Endothelial cell of umbilical vein (primary cell): ENCODE data around the gene DCPS. TPM values are rescaled to one million over a fixed set of nuclear protein-coding genes. Genes with fewer than 3 reads are reported as not detected.

Experiments used
- BruUV-seq: library from RNA; stranded (reverse); fragments of 400-500 nt; replicated peaks from 2 replicates; lab custom pipeline; 2021; lab: Mats Ljungman, UMichigan
- CTCF ChIA-PET: fragments of 300-600, 350-600 bp; sonication (Branson Sonifier 250); formaldehyde crosslinking; loops from one replicate; lab custom pipeline; 2021; ENCODE audit warnings: antibody characterized with exemption, inconsistent platforms; lab: Charles Lee
- POLR2A ChIA-PET: fragments of 300-600, 350-600 bp; sonication (Branson Sonifier 250); formaldehyde crosslinking; loops from one replicate; lab custom pipeline; 2021; ENCODE audit warnings: antibody characterized with exemption, inconsistent platforms; lab: Charles Lee
- DNase-seq: peaks from one replicate; pipeline ENCODE4 v3.0.0-alpha.2; 2011; ENCODE audit warnings: low read depth, low spot score
- FAIRE-seq: peaks from 2 replicates; lab custom pipeline; 2011; peaks lifted over from hg19 to GRCh38; lab: Jason Lieb, UNC
- H2AFZ ChIP-seq: 2 replicates; pipeline ENCODE4 v1.6.0; 2012; ENCODE audit warnings: low read depth, low read length, control low read depth, inconsistent platforms
- H3K27ac ChIP-seq: 2 replicates; pipeline ENCODE4 v1.5.1; 2011; ENCODE audit warnings: low read depth, mild to moderate bottlenecking, control low read depth, low read length, moderate library complexity; ENCODE audit not compliant: insufficient read depth
- H3K27me3 ChIP-seq, 2 experiments: 2 replicates each; pipeline versions ENCODE4 v1.6.0 to v1.6.1; 2011; ENCODE audit warnings: low read length in 2 of 2, mixed read lengths in 1 of 2; ENCODE audit not compliant: control insufficient read depth in 2 of 2, insufficient read depth in 2 of 2
- H3K36me3 ChIP-seq, 2 experiments: 2 replicates in 1 of 2; 3 replicates in 1 of 2; pipeline ENCODE4 v1.5.1; 2011; ENCODE audit warnings: low read length in 2 of 2, mild to moderate bottlenecking in 1 of 2, moderate library complexity in 1 of 2; ENCODE audit not compliant: control insufficient read depth in 2 of 2, insufficient read depth in 2 of 2; ENCODE audit errors: extremely low read depth in 1 of 2
- H3K4me1 ChIP-seq: 3 replicates; pipeline ENCODE4 v1.5.1; 2011; ENCODE audit warnings: mild to moderate bottlenecking, low read length; ENCODE audit not compliant: control insufficient read depth, insufficient read depth; ENCODE audit errors: extremely low read depth
- H3K4me2 ChIP-seq: 2 replicates; pipeline ENCODE4 v1.6.1; 2011; ENCODE audit warnings: low read length, control low read depth, mixed read lengths; ENCODE audit not compliant: insufficient read depth
- H3K4me3 ChIP-seq, 3 experiments: fragments of 200-600 bp in 1 of 3; sonication (generic), shearing (Covaris generic) in 1 of 3; replicated peaks in 1 of 3; 2 replicates each; pipeline ENCODE4 v1.5.1; 2011 to 2016; ENCODE audit warnings: control low read depth in 3 of 3, low read length in 3 of 3, mild to moderate bottlenecking in 2 of 3, inconsistent platforms in 1 of 3, low read depth in 1 of 3, moderate library complexity in 1 of 3; ENCODE audit not compliant: insufficient read depth in 1 of 3
- H3K79me2 ChIP-seq: 2 replicates; pipeline ENCODE4 v1.6.0; 2012; ENCODE audit warnings: low read length, inconsistent platforms; ENCODE audit not compliant: control insufficient read depth, insufficient read depth
- H3K9ac ChIP-seq: replicated peaks from 2 replicates; pipeline ENCODE3; 2011; ENCODE audit warnings: low read length, control low read depth; ENCODE audit not compliant: insufficient read depth; ENCODE audit errors: extremely low read depth
- H3K9me1 ChIP-seq: replicated peaks from 3 replicates; pipeline ENCODE4 v1.6.0; 2011; ENCODE audit warnings: mild to moderate bottlenecking, low read length; ENCODE audit not compliant: control insufficient read depth, insufficient read depth; ENCODE audit errors: extremely low read depth
- H3K9me3 ChIP-seq: replicated peaks from 2 replicates; pipeline ENCODE4 v1.5.1; 2012; ENCODE audit warnings: low read length, inconsistent platforms; ENCODE audit not compliant: control insufficient read depth, insufficient read depth
- H4K20me1 ChIP-seq: replicated peaks from 2 replicates; pipeline ENCODE3; 2011; ENCODE audit warnings: mild to moderate bottlenecking, low read length; ENCODE audit not compliant: control insufficient read depth, insufficient read depth; ENCODE audit errors: extremely low read depth
- EZH2 ChIP-seq: IDR thresholded peaks from 2 replicates; pipeline ENCODE4 v1.6.1; 2012; ENCODE audit warnings: borderline replicate concordance, low read depth, mild to moderate bottlenecking, moderate library complexity, low read length, inconsistent platforms; ENCODE audit not compliant: severe bottlenecking
- FOS ChIP-seq: IDR thresholded peaks from 2 replicates; pipeline ENCODE4 v1.6.1; 2011; ENCODE audit warnings: mild to moderate bottlenecking, low read length, moderate library complexity, borderline replicate concordance; ENCODE audit not compliant: insufficient read depth
- GATA2 ChIP-seq: IDR thresholded peaks from 2 replicates; pipeline ENCODE4 v1.7.0; 2011; ENCODE audit warnings: low read depth, mild to moderate bottlenecking, moderate library complexity, mixed read lengths, low read length; ENCODE audit not compliant: insufficient read length, insufficient read depth
- JUN ChIP-seq: IDR thresholded peaks from 2 replicates; pipeline ENCODE4 v1.6.1; 2011; ENCODE audit warnings: borderline replicate concordance, low read depth; ENCODE audit not compliant: insufficient read length, insufficient read depth
- MYC ChIP-seq: IDR thresholded peaks from one replicate; pipeline ENCODE4 v1.6.1; 2011; ENCODE audit warnings: mild to moderate bottlenecking, low read depth, low read length
- POLR2A ChIP-seq: IDR thresholded peaks from 2 replicates; pipeline ENCODE4 v1.6.1; 2012; ENCODE audit warnings: low read depth, mild to moderate bottlenecking, control low read depth, low read length
- POLR2AphosphoS5 ChIP-seq: IDR thresholded peaks from 2 replicates; pipeline ENCODE4 v1.6.1; 2012; ENCODE audit warnings: low read depth, mild to moderate bottlenecking, control low read depth, low read length, moderate library complexity; ENCODE audit not compliant: insufficient read depth
- dilution Hi-C: fragments of 300-500 bp; cut with MboI; formaldehyde crosslinking; loops from one replicate; pipeline ENCODE4 v1.15.0; 2019; ENCODE audit warnings: low sequenced_read_pairs; ENCODE audit not compliant: extremely low pct_ligation_motif_present
- intact Hi-C: fragments of 100-400 bp; cut with micrococcal nuclease; formaldehyde crosslinking; loops from one replicate; pipeline ENCODE4 v1.10.0; 2022
- polyA plus RNA-seq, 4 experiments: library from polyadenylated mRNA; depleted of rRNA in 3 of 4; stranded (reverse) in 3 of 4; unstranded in 1 of 4; fragments of >200 nt; gene quantifications; 2 replicates each; pipeline versions ENCODE4 v1.2.1 to v1.2.3, GENCODE V29; 2011 to 2012; ENCODE audit warnings: missing spikeins in 1 of 4
- total RNA-seq: library from RNA; stranded (reverse); gene quantifications from 2 replicates; pipeline ENCODE4 v1.2.3, GENCODE V29; 2021
- TF ChIP-seq, protein P1 (sequence below), 2 donors: IDR thresholded peaks; 1 replicate in 1 of 2; 2 replicates in 1 of 2; pipeline ENCODE4 v1.5.1; 2011; ENCODE audit warnings: low read length in 2 of 2, mild to moderate bottlenecking in 2 of 2, moderate library complexity in 2 of 2, control low read depth in 1 of 2, inconsistent platforms in 1 of 2, low read depth in 1 of 2; ENCODE audit not compliant: insufficient read depth in 1 of 2; ENCODE audit errors: extremely low read depth in 1 of 2
- TF ChIP-seq, protein P2 (sequence below): IDR thresholded peaks from 2 replicates; pipeline ENCODE4 v1.6.1; 2011; ENCODE audit not compliant: insufficient read depth, insufficient read length

Gene DCPS
- total and polyA plus RNA-seq, 2 donors (not counting 3 experiments of a cell fraction or from before 2014, with no cell fraction given): 19.6 to 36.0 TPM

GRCh38 chr11:126370016-126370415, 66.2 kb downstream of the DCPS start:
- H3K27me3 ChIP-seq: no peaks in the 10 kb centered on the region
- no peak overlapping the region for H2AFZ ChIP-seq
- intact Hi-C loops (no loop called here), dilution Hi-C loops (no loop called here)
- FAIRE-seq (no peak), DNase-seq (no peak)
- H3K36me3 ChIP-seq: no peaks in the 10 kb centered on the region
- no peak for TF ChIP-seq POLR2AphosphoS5
- TF ChIP-seq, protein P1, sequence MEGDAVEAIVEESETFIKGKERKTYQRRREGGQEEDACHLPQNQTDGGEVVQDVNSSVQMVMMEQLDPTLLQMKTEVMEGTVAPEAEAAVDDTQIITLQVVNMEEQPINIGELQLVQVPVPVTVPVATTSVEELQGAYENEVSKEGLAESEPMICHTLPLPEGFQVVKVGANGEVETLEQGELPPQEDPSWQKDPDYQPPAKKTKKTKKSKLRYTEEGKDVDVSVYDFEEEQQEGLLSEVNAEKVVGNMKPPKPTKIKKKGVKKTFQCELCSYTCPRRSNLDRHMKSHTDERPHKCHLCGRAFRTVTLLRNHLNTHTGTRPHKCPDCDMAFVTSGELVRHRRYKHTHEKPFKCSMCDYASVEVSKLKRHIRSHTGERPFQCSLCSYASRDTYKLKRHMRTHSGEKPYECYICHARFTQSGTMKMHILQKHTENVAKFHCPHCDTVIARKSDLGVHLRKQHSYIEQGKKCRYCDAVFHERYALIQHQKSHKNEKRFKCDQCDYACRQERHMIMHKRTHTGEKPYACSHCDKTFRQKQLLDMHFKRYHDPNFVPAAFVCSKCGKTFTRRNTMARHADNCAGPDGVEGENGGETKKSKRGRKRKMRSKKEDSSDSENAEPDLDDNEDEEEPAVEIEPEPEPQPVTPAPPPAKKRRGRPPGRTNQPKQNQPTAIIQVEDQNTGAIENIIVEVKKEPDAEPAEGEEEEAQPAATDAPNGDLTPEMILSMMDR (IDR thresholded peaks at IDR 0.05; ENCODE audit: extremely low read depth in 1 of 2, insufficient read depth in 1 of 2, low read depth in 1 of 2, low read length in 2 of 2): no peak
- TF ChIP-seq FOS: no peak
- TF ChIP-seq, protein P2, sequence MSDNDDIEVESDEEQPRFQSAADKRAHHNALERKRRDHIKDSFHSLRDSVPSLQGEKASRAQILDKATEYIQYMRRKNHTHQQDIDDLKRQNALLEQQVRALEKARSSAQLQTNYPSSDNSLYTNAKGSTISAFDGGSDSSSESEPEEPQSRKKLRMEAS: no peak
- no peak for TF ChIP-seq EZH2
- TF ChIP-seq POLR2A: no peak
- TF ChIP-seq GATA2: no peak
- no peak for TF ChIP-seq MYC
- TF ChIP-seq JUN: no peak
- no peak overlapping the region for H3K4me2 ChIP-seq
- no peaks in the 10 kb centered on the region for H4K20me1 ChIP-seq
- H3K9me1 ChIP-seq: no peaks in the 10 kb centered on the region
- CTCF ChIA-PET: interaction anchor here (0.8 to 1.4 kb wide), 3 partner anchors 8 to 111 kb away, joined by 3 to 7 read pairs (median 4); no protein-coding TSS in a partner anchor
- no peaks in the 10 kb centered on the region for H3K79me2 ChIP-seq
- no peaks in the 10 kb centered on the region for H3K4me1 ChIP-seq
- H3K27ac ChIP-seq: no peak overlapping the region
- no peak overlapping the region for H3K4me3 ChIP-seq
- POLR2A ChIA-PET: no interaction called here
- H3K9me3 ChIP-seq: no peaks in the 10 kb centered on the region
- no peak overlapping the region for H3K9ac ChIP-seq
- no TSS peak for BruUV-seq
